ENCODE measurements around the gene LCT.

- TF ChIP-seq YY1 (IDR thresholded peaks at IDR 0.05; ENCODE audit: insufficient read depth, insufficient read length) (no peak), ZNF274 (IDR thresholded peaks at IDR 0.05; ENCODE audit: low read depth, low read length) (no peak)
These were observed 9.0 kb upstream of the LCT start for GRCh38 chr2:135845997-135846396.
